Thyroid gland (tissue), 4 donors: ENCODE results near the gene SIRPA. TPM values are rescaled to one million over a fixed set of nuclear protein-coding genes. Genes with fewer than 3 reads are reported as not detected.

Experiments used
- DNase-seq, 2 donors: peaks; one replicate each; pipeline ENCODE4 v3.0.0-alpha.2; 2019
- H3K27ac ChIP-seq, 3 donors: fragments of 200-600 bp; sonication (generic); 1 replicate in 2 of 3; 2 replicates in 1 of 3; pipeline ENCODE4 v1.5.1; 2016 to 2019; ENCODE audit warnings: mild to moderate bottlenecking in 1 of 3, moderate library complexity in 1 of 3
- H3K27me3 ChIP-seq: fragments of 200-600 bp; sonication (generic); one replicate; pipeline ENCODE4 v1.5.1; 2019
- H3K36me3 ChIP-seq, 2 donors: fragments of 200-600 bp; sonication (generic); one replicate each; pipeline ENCODE4 v1.5.1; 2016 to 2019
- H3K4me1 ChIP-seq, 2 donors: fragments of 200-600 bp; sonication (generic); one replicate each; pipeline ENCODE4 v1.5.1; 2017 to 2019
- H3K4me3 ChIP-seq, 3 donors: fragments of 200-600 bp; sonication (generic); replicated peaks in 1 of 3; 1 replicate in 2 of 3; 2 replicates in 1 of 3; pipeline ENCODE4 v1.5.1; 2016; ENCODE audit warnings: mild to moderate bottlenecking in 1 of 3
- H3K9me3 ChIP-seq: fragments of 200-600 bp; sonication (generic); one replicate; pipeline ENCODE4 v1.5.1; 2017
- POLR2A ChIP-seq, 2 donors: fragments of 450-650 bp; IDR thresholded peaks; one replicate each; pipeline ENCODE4 v1.6.1; 2017; ENCODE audit warnings: antibody characterized with exemption in 2 of 2, mild to moderate bottlenecking in 2 of 2, moderate library complexity in 1 of 2
- WGBS, 2 donors: methylation state at CpG; one replicate each; pipeline ENCODE4 v1.1.5; 2017; 5-methylcytosine and 5-hydroxymethylcytosine counted together
- intact Hi-C: fragments of 100-400 bp; cut with DNase I; formaldehyde crosslinking; loops from one replicate; pipeline ENCODE4 v1.15.1; 2023
- total RNA-seq, 4 donors: library from RNA; depleted of rRNA; stranded (reverse); fragments of >200 nt; gene quantifications; one replicate each; pipeline ENCODE4 v1.2.3, GENCODE V29; 2016
- TF ChIP-seq, protein P1 (sequence below), 6 experiments: fragments of 200-600 bp in 3 of 6; fragments of 450-650 bp in 3 of 6; sonication (generic) in 3 of 6; IDR thresholded peaks; one replicate each; pipeline ENCODE4 v1.5.1; 2016 to 2019; ENCODE audit warnings: antibody characterized with exemption in 6 of 6, mild to moderate bottlenecking in 2 of 6, inconsistent platforms in 1 of 6, moderate library complexity in 1 of 6

SIRPA gene
- total RNA-seq, 4 donors from 2014 or later: 14.1 to 35.1 (median 25.4) TPM

DNA sequence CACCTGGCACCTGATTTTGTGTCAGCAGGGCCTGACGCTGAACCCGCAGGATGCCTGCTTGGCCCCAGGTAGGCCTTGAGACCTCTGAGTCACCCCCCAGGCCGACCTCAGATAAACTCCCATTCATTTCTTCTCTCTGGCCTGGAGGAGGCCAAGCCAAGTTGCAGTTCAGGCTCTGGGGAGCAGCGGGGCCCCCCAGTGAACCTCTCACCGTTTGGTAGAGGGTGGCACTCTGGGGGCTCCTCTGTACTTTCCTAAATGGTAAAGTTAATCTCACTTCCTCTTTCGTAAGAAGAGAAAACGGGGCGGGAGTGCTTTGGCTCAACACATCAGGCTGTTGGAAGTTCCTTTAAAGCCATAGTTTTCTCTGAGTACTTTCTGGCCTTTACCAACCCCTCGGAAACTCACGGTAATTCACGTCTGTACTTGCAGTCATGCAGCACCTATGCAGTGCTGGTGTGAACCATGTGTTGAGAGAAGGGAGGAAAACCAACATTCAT, 2.8 kb downstream of the SIRPA start:
- Histone ChIP-seq H3K9me3 (no peaks in the 10 kb centered on the region), H3K27ac (peak overlapping the region in 1 of 3 donors; percentile 46), H3K4me1 (peaks cover 11% of the 10 kb centered on the region in 2 donors), H3K4me3 (no peak overlapping the region), H3K27me3 (no peaks in the 10 kb centered on the region), H3K36me3 (no peaks in the 10 kb centered on the region)
- 67 to 81% methylated on average over 11 of the region's 11 CpGs for WGBS, 2 donors
- TF ChIP-seq, protein P1, sequence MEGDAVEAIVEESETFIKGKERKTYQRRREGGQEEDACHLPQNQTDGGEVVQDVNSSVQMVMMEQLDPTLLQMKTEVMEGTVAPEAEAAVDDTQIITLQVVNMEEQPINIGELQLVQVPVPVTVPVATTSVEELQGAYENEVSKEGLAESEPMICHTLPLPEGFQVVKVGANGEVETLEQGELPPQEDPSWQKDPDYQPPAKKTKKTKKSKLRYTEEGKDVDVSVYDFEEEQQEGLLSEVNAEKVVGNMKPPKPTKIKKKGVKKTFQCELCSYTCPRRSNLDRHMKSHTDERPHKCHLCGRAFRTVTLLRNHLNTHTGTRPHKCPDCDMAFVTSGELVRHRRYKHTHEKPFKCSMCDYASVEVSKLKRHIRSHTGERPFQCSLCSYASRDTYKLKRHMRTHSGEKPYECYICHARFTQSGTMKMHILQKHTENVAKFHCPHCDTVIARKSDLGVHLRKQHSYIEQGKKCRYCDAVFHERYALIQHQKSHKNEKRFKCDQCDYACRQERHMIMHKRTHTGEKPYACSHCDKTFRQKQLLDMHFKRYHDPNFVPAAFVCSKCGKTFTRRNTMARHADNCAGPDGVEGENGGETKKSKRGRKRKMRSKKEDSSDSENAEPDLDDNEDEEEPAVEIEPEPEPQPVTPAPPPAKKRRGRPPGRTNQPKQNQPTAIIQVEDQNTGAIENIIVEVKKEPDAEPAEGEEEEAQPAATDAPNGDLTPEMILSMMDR (IDR thresholded peaks at IDR 0.05): no peak
- TF ChIP-seq POLR2A (IDR thresholded peaks at IDR 0.05): no peak
- DNase-seq: no peak
- intact Hi-C loops: no loop called here

DNA sequence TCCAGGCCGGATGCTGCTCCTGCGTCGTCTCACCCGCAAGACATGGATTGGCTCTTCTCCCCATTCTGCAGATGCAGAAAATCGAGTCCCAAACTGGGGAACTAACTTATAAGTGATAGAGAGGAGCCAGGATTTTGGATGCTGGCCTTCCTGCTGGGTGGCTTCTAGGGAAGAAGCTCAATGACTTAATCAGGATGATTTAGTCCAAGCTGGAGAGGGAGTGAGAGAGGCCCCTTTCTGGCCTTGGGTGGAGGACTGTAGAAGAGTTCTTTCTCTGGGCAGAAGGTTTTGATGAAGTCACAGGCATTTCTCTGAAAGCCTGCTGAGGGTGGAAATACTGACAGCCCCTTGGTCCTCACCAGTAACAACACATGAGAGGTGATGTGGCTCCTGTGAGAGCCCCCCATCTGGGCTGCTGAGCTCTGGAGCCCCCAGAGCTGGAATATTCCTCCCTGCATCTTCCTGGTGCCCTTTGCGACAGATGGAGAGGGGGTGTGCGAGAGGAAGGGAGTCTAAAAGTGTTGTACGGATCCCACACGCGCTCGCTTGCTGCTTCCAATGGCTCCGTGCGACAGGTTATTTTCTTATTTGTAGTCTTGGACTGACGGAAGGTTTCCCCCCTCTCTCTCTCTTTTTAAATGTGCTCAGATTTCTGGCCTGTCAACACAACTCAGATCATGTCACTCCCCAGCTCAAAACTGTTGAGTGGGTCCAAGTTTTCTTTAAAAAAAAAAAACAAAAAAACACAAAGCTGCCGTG, 3.5 kb downstream of the SIRPA start:
- no peak for TF ChIP-seq POLR2A (IDR thresholded peaks at IDR 0.05)
- TF ChIP-seq, protein P1 (IDR thresholded peaks at IDR 0.05): no peak
- no peak for DNase-seq
- H3K9me3 ChIP-seq: no peaks in the 10 kb centered on the region
- peaks cover 11% of the 10 kb centered on the region in 2 donors for H3K4me1 ChIP-seq
- peak overlapping the region in 1 of 3 donors; percentile 46 for H3K27ac ChIP-seq
- 91 to 93% methylated on average over 15 of the region's 15 CpGs for WGBS, 2 donors
- H3K36me3 ChIP-seq: no peaks in the 10 kb centered on the region
- no peak overlapping the region for H3K4me3 ChIP-seq
- intact Hi-C loops: no loop called here
- H3K27me3 ChIP-seq: no peaks in the 10 kb centered on the region

DNA sequence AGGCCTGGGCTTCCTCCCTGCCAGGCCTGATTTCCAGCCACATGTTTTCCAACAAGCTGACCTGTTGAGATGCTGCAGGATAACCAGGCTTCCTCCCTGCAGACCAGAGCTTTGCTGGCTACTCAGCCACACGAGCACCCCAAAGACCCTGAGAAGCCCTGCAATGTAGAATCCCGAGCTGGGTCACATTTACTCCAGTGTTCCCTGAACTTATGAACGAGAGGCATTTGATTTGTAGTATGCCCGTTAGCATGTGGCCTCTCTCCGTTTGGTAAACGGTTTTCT, 4.0 kb downstream of the SIRPA start:
- intact Hi-C loops: no loop called here
- Histone ChIP-seq H3K4me1 (peaks cover 6 to 7% of the 10 kb centered on the region in 2 donors), H3K27me3 (no peaks in the 10 kb centered on the region), H3K36me3 (no peaks in the 10 kb centered on the region), H3K4me3 (no peak overlapping the region), H3K9me3 (no peaks in the 10 kb centered on the region), H3K27ac (no peak overlapping the region)
- 87 to 93% methylated on average over 6 of the region's 6 CpGs for WGBS, 2 donors
- DNase-seq: no peak
- TF ChIP-seq POLR2A (IDR thresholded peaks at IDR 0.05): no peak
- TF ChIP-seq, protein P1 (IDR thresholded peaks at IDR 0.05): no peak

- Histone ChIP-seq H3K4me3 (no peak overlapping the region), H3K9me3 (no peaks in the 10 kb centered on the region), H3K27me3 (no peaks in the 10 kb centered on the region), H3K4me1 (peaks cover 6% of the 10 kb centered on the region in 2 donors), H3K27ac (peak overlapping the region in 1 of 3 donors; percentile 28), H3K36me3 (no peaks in the 10 kb centered on the region)
- DNase-seq: peak; percentile 51 to 57
- WGBS, 2 donors: 21 to 25% methylated on average over 9 of the region's 10 CpGs
- intact Hi-C loops: no loop called here
- no peak for TF ChIP-seq POLR2A (IDR thresholded peaks at IDR 0.05)
- TF ChIP-seq, protein P1 (IDR thresholded peaks at IDR 0.05): peak in 5 of 6 experiments; percentile 27 to 51 (median 44)
Observed at GRCh38 chr20:1900321-1900801, 5.2 kb downstream of the SIRPA start.

- 89 to 96% methylated on average over 18 of the region's 18 CpGs for WGBS, 2 donors
- H3K4me3 ChIP-seq: no peak overlapping the region
- H3K9me3 ChIP-seq: no peaks in the 10 kb centered on the region
- no peaks in the 10 kb centered on the region for H3K27me3 ChIP-seq
- no peak overlapping the region for H3K27ac ChIP-seq
- no peaks in the 10 kb centered on the region for H3K4me1 ChIP-seq
- intact Hi-C loops: no loop called here
- DNase-seq: no peak
- TF ChIP-seq, protein P1 (IDR thresholded peaks at IDR 0.05): no peak
- no peak for TF ChIP-seq POLR2A (IDR thresholded peaks at IDR 0.05)
- H3K36me3 ChIP-seq: no peaks in the 10 kb centered on the region
Observed at GRCh38 chr20:1901704-1902103, 6.5 kb downstream of the SIRPA start.
